ENCODE measurements around the gene CNIH3. TPM values are rescaled to one million over a fixed set of nuclear protein-coding genes. Genes with fewer than 3 reads are reported as not detected.

Gene CNIH3
- total RNA-seq, 1 donor from 2014 or later, result 2.0 TPM

DNA sequence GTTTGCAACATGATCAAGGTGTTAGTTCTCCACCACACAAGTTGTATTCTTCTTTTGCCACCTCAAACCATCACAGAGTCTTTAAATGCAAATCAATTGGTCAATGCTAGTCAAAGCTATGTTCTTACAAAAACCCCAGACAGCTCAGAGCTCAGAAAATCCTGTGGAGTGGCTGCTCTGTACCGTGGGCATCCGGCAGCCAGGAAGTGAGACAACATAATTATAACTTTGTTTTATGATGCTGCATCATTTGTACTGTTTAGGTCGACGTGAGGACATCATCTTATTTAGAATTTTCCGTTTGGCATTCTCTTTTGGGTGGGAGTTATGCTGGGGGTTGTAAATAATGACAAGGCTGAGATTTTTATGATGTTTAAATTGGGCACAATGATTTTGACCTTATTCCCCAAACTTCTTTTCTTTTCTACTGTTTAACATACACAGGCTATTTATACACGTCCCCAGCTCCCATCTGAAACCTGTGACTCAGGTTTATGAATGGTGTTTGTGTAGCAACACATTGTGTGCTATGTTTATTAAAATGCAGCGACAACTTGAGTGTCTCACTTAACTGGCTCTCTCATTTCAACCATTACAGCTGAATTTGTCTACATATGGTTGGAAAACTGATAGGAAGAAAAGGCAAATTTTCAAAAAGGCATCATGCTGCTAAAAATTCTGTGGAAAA lies 124.0 kb downstream of the CNIH3 start:
- DNase-seq (ENCODE audit: low read depth, low spot score), result no peak

DNA sequence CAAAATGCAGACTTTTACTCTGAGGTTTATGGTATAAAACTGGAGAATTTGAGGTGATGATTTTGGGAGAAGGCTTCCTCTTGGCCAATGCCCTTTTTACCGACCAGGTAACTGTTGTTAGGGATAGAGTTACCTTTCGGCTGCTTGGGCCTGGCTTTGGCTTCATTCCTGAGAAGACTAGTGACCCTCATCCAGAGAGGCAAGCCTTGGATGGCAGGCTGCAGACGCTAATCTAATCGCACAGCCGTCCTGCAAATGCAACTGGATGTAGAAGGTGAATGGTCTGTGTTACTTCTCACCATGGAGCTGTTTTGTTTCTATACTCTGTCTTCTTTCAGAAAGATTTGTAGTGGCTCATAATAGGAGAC lies 124.6 kb downstream of the CNIH3 start:
- no peak for DNase-seq (ENCODE audit: low read depth, low spot score)

- no peak for DNase-seq (ENCODE audit: low read depth, low spot score)
Measured at GRCh38 chr1:224742349-224742748, 126.2 kb downstream of the CNIH3 start.

GRCh38 chr1:224743608-224744164 lies 127.6 kb downstream of the CNIH3 start:
- DNase-seq (ENCODE audit: low read depth, low spot score), result no peak

DNA sequence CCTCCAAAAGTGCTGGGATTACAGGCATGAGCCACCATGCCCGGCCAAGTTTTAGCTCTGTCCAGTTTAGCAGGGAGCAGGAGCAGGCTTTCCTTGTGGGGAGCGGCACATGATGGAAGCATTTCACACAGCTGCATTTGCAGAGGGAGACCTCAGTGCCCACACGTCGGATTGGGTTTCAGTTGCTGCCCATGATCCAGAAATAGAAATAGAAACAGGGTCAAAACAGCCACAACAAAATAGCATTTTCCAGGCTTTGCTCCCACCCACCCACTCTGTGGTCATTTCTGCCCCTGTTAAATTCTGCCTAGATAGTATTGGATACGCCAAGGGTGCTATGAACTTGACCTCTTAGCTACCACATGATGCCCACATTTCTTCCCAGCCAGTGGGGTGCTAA lies 128.4 kb downstream of the CNIH3 start:
- DNase-seq (ENCODE audit: low read depth, low spot score), result no peak

DNA sequence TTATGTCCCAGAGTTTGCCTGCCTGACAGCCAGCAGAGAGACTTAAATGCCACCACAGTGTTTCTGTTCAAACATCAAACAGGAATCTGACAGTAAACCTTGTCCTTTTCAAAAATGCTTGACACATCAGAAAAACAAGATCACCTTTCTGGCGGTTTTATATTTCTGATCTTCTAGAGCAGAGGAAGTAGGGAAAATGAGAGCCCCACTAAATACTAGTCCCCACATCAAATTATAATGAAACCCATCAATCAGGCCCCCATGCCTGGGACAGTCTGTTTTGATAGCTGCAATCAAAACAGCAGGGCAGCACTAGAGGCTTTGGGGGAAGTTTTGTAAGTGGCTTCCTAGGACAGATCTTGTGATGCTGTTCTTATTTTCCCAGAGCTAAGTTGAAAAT lies 129.3 kb downstream of the CNIH3 start:
- DNase-seq (ENCODE audit: low read depth, low spot score), result no peak

DNA sequence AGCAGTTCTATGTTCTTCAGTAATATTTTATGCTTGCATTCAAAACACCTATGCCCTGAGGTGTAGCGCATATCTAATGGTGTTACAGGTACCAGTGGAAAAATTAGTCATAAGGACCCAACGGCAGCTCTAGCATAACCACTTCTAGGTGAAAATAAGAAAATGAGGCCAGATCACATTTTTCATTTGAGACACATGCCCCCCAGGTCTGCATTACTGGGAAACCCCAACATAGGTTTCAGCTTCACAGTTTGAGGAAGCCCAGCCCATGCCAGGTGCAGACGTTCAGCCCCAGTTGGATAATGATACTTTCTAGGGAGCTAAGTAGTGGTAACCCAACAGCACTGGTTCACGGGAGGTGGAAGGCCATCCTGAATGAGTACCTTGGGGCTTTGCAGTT lies 129.8 kb downstream of the CNIH3 start:
- DNase-seq (ENCODE audit: low read depth, low spot score), result no peak

DNA sequence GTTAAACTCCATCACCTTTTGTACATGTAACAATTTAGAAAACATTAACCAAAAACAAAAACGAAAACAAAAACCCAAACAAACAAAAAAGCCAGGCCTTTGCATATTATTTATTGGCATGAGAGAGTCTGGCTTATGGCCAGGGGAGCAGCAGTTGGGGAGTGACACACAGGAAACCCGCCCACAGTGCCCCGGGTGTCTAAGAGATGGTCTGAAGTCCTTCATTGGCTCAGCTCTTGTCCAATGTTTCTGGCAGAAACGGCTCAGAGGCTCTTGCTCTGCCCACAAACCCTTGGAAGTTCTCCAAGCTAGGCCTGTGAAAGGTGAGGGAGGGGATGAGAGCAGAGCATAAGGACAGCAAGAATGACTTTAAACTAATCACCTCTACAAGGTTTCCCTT lies 131.5 kb downstream of the CNIH3 start:
- no peak for DNase-seq (ENCODE audit: low read depth, low spot score)

DNA sequence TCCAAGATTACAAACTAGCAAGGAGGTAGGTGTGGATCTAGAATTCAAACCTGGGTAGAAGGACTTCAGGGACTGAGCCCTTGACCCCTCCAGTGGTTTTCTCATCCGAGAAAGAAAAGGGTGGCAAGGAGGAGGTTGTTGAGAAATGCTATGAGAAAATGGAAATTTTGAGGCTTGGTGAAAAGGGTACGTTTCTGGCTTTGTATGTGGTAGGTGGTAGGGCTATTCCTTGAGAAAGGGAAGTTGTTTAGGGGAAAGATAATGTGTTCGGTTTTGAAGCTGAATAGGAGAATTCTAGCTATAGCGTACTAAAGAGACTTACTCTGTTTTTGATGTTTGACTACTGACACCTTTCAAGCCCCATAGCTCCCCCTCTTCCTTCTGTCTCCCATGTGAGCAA lies 133.8 kb downstream of the CNIH3 start:
- no peak for DNase-seq (ENCODE audit: low read depth, low spot score)

DNA sequence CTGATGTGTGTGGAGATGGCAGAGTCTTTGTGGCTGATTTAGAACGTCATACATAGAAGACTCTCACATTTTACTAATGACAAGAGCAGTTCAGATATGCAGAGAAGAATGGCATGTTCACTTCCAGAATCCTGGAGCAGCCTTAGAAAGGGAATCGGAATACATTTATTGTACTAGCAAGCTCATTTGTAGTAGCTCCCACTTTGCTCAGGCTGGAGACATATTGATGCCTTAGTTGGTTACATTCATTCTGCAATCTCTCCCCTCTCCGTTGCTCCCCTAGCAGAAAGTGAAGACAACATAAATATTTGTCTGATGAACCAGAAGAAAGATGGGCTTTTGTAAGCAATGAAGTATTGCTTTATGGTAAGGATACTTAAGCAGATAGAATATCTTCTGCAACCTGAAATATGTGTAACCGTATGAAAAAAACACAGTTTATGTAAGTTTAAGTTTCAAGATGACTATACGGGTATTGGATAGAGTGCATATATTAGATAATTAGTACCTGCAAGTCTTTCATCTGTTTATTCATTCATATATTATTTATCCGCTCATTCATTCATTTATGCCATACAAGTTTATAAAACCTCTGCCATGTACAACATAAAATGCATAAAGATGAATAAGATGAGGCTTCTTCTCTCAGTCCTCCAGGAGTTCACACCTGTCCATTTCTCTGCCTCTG lies 135.7 kb downstream of the CNIH3 start:
- no peak for DNase-seq (ENCODE audit: low read depth, low spot score)

DNA sequence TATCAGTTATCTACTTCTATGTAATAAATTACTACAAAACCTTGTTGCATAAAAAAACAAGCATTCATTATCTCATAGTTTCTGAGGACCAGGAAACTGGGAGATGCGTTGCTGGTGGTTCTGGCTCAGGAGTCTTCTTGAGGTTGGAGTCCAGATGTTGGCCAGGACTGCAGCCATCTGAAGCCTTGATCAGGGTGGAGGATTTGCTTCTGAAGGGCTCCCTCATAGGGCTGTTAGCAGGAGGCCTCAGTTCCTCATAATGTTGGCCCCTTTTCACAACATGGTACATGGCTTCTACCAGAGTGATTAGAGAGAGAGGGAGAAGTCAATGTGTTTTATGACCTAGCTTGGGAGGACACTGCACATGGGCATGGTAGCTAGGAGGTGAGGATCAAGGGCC lies 137.4 kb downstream of the CNIH3 start:
- no peak for DNase-seq (ENCODE audit: low read depth, low spot score)

DNA sequence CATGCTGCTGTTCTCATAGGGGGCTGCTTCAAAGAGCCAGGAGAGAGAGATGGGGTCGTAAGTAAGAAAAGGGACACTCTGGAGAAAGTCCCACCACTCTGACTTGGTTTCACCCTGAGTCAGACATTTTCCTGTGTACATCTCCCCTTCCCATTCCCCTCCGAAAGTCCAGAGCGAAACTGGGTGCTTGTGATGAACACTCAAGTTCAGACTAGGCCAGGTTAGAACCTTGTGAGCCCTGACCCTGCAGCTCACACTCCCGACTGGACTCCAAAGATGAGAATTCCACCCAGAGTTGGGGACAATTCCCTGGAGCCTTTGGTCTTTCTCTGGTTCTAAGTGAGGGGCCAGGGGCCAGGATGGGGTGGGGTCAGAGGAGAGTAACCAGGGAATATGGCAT lies 139.5 kb downstream of the CNIH3 start:
- no peak for DNase-seq (ENCODE audit: low read depth, low spot score)

GRCh38 chr1:224757508-224757907 lies 141.4 kb downstream of the CNIH3 start:
- DNase-seq (ENCODE audit: low read depth, low spot score), result no peak

- DNase-seq (ENCODE audit: low read depth, low spot score), result no peak
Measured at GRCh38 chr1:224759135-224759534, 143.0 kb downstream of the CNIH3 start.

DNA sequence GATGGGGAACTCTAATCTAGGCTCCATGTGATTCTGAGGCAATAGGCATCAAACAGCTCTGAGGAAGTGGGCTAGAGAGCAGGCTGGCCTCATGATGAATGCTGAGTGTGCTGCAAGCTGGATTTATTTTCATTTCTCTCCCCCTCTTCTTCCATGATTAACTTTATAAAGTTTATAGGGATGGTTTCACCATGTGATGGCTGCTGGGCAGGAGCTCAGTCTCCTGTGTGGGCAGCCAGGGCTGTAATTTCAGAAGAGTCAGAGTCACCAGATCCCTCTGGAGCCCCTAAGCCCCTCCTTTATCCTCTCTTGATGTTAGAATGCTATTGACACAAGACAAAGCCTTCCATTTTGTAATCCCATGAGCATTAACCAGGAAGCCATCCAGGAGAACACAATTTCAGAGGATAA lies 143.6 kb downstream of the CNIH3 start:
- no peak for DNase-seq (ENCODE audit: low read depth, low spot score)

- no peak for DNase-seq (ENCODE audit: low read depth, low spot score)
Measured at GRCh38 chr1:224760163-224760562, 144.0 kb downstream of the CNIH3 start.

DNA sequence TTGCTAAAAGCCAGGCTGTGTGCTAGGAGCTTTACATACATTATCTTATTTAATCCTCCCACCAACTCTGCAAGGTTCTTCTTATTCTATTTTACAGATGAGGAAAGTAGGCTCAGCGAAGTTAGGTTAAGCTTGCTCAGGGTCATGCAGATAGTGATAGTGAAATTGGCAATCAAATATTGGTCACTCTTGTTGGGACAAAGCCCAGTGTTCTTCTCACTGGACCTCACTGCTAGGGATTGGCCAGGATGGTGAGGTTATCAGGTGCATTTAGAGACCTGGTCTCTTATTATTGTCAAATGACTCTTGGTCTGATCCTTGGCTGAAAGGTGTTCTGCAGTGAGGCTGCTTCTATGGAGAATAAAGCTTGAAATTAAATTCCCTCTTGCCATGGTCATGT lies 145.1 kb downstream of the CNIH3 start:
- no peak for DNase-seq (ENCODE audit: low read depth, low spot score)

DNA sequence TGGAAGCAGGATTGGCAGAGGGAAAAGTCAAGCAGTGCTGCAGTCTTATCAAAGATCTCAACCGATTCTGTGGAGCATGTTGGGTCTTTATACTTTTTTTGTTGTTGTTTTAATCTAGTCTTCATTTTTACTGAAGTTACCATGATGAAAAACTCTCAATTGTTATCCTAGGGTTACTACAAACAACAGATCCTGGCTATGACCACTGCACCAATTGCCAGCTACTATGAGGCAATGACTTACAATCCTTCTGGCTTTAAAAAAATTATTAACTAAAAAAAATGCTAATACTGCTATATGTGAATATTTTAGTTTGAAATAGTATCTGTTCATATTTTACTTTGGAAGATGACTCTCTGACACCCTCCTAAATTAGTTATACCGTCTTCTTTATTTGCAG lies 145.9 kb downstream of the CNIH3 start:
- DNase-seq (ENCODE audit: low read depth, low spot score), result no peak

GRCh38 chr1:224762701-224763100 lies 146.6 kb downstream of the CNIH3 start:
- DNase-seq (ENCODE audit: low read depth, low spot score), result no peak

GRCh38 chr1:224763126-224763775 lies 147.1 kb downstream of the CNIH3 start:
- no peak for DNase-seq (ENCODE audit: low read depth, low spot score)

- no peak for DNase-seq (ENCODE audit: low read depth, low spot score)
Measured at GRCh38 chr1:224766266-224766665, 150.1 kb downstream of the CNIH3 start.

DNA sequence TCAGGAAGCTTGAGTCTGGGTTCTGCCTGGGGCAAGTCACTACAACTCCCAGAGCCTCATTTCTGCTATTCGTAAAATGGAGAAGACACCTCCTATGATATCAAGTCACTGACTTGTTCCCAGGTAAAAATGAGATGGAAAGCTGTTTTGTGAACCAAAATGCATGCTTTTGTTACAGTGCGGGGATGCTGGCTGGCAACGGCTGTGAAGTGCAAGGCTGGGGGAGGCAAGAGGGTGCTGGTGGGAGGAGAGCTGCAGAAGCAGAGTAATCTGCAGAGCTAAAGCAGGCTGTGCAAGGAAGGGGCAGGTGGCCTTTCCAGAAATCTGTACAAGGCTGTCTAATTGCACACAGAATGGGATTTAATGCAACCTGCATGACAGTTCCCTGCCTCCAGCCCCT lies 150.9 kb downstream of the CNIH3 start:
- DNase-seq (ENCODE audit: low read depth, low spot score), result no peak

GRCh38 chr1:224767676-224768075 lies 151.6 kb downstream of the CNIH3 start:
- no peak for DNase-seq (ENCODE audit: low read depth, low spot score)
